GM18909 (cell line): Measurements from ENCODE around the gene HPSE2.

ENCODE experiments used
- ATAC-seq: cut with Tn5 transposase; IDR thresholded peaks from one replicate; pipeline ENCODE4 v1.9.1; 2021; ENCODE audit warnings: mild to moderate bottlenecking; ENCODE audit not compliant: unreplicated experiment, poor library complexity

The HPSE2 gene

GRCh38 chr10:98745645-98746044, 490.0 kb downstream of the HPSE2 start:
- ATAC-seq = no peak

GRCh38 chr10:98720551-98720950, 515.1 kb downstream of the HPSE2 start:
- no peak for ATAC-seq

- no peak for ATAC-seq
Measured at GRCh38 chr10:98713586-98713985, 522.1 kb downstream of the HPSE2 start.

GRCh38 chr10:98696516-98696915, 539.1 kb downstream of the HPSE2 start:
- ATAC-seq = no peak

GRCh38 chr10:98694883-98695282, 540.8 kb downstream of the HPSE2 start:
- no peak for ATAC-seq

- ATAC-seq = no peak
Measured at GRCh38 chr10:98694014-98694413, 541.6 kb downstream of the HPSE2 start.

GRCh38 chr10:98687685-98688084, 548.0 kb downstream of the HPSE2 start:
- ATAC-seq = no peak

GRCh38 chr10:98684019-98684899, 551.4 kb downstream of the HPSE2 start:
- no peak for ATAC-seq

GRCh38 chr10:98676895-98677294, 558.8 kb downstream of the HPSE2 start:
- no peak for ATAC-seq

GRCh38 chr10:98675902-98676301, 559.8 kb downstream of the HPSE2 start:
- ATAC-seq = no peak

- ATAC-seq = no peak
Measured at GRCh38 chr10:98673171-98673782, 562.4 kb downstream of the HPSE2 start.

- no peak for ATAC-seq
Measured at GRCh38 chr10:98667081-98667480, 568.6 kb downstream of the HPSE2 start.

- ATAC-seq = no peak
Measured at GRCh38 chr10:98666276-98666675, 569.4 kb downstream of the HPSE2 start.

- ATAC-seq = no peak
Measured at GRCh38 chr10:98664329-98665042, 571.2 kb downstream of the HPSE2 start.

GRCh38 chr10:98659951-98660350, 575.7 kb downstream of the HPSE2 start:
- no peak for ATAC-seq

GRCh38 chr10:98655492-98655891, 580.2 kb downstream of the HPSE2 start:
- ATAC-seq = no peak

- no peak for ATAC-seq
Measured at GRCh38 chr10:98649170-98649569, 586.5 kb downstream of the HPSE2 start.

- ATAC-seq = no peak
Measured at GRCh38 chr10:98646998-98647917, 588.4 kb downstream of the HPSE2 start.

GRCh38 chr10:98644466-98644865, 591.2 kb downstream of the HPSE2 start:
- no peak for ATAC-seq

GRCh38 chr10:98642281-98642680, 593.4 kb downstream of the HPSE2 start:
- no peak for ATAC-seq
